Neuron (in vitro differentiated cells): Measurements from ENCODE around the gene TBC1D25.

Source experiments
- H2AFZ ChIP-seq: one replicate; pipeline ENCODE4 v1.6.1; 2013; ENCODE audit warnings: low read depth, mild to moderate bottlenecking, inconsistent platforms, low read length, moderate library complexity
- H3K27me3 ChIP-seq: one replicate; pipeline ENCODE4 v1.6.1; 2013; ENCODE audit warnings: low read length; ENCODE audit not compliant: insufficient read depth
- H3K36me3 ChIP-seq: one replicate; pipeline ENCODE4 v1.6.1; 2013; ENCODE audit warnings: low read length; ENCODE audit not compliant: insufficient read depth
- H3K4me1 ChIP-seq: one replicate; pipeline ENCODE4 v1.6.1; 2013; ENCODE audit warnings: low read length; ENCODE audit not compliant: insufficient read depth
- H3K4me3 ChIP-seq: 2 replicates; pipeline ENCODE4 v1.5.1; 2013; ENCODE audit warnings: mild to moderate bottlenecking, low read length, moderate library complexity
- H3K9me3 ChIP-seq: one replicate; pipeline ENCODE4 v1.6.1; 2013; ENCODE audit warnings: low read length

TBC1D25 gene

GRCh38 chrX:48604701-48605100, 65.2 kb downstream of the TBC1D25 start:
- no peak overlapping the region for H3K4me3 ChIP-seq
- no peak overlapping the region for H2AFZ ChIP-seq
- no peaks in the 10 kb centered on the region for H3K4me1 ChIP-seq
- peaks cover 11% of the 10 kb centered on the region for H3K36me3 ChIP-seq
- H3K27me3 ChIP-seq = no peaks in the 10 kb centered on the region
- H3K9me3 ChIP-seq = no peaks in the 10 kb centered on the region

- H3K27me3 ChIP-seq = no peaks in the 10 kb centered on the region
- H2AFZ ChIP-seq = no peak overlapping the region
- H3K4me3 ChIP-seq = no peak overlapping the region
- H3K36me3 ChIP-seq = peaks cover 3% of the 10 kb centered on the region
- no peaks in the 10 kb centered on the region for H3K9me3 ChIP-seq
- H3K4me1 ChIP-seq = no peaks in the 10 kb centered on the region
Measured at GRCh38 chrX:48606091-48606490, 66.6 kb downstream of the TBC1D25 start.

DNA sequence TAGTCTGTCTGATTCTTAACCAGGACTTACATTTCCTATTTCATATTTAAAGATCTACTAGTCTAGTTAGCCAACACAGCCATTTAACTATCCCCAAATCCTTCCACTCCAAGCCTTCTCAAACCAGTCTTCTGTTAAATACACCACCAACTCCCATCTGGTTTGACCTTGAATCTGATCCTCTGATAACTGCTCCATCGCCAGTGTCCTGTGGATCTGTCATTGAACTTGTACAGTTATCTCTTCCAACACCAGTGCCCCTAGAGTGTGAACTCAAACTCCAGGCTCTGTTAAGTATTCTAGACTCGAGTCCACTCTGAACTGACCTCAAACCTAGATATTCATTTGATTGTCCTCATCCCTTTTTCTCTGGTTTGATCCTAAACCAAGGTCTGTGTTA, 72.2 kb downstream of the TBC1D25 start:
- Histone ChIP-seq H3K4me3 (no peak overlapping the region), H3K4me1 (no peaks in the 10 kb centered on the region), H3K9me3 (no peaks in the 10 kb centered on the region), H3K36me3 (no peaks in the 10 kb centered on the region), H2AFZ (no peak overlapping the region), H3K27me3 (no peaks in the 10 kb centered on the region)
